Stimulated activated CD8-positive, alpha-beta memory T cell treated with anti-CD3 and anti-CD28 coated beads, Interleukin-7, amount 100 ng/mL, for 4 hours (primary cell): ENCODE results near the gene OTUB2.
A peak's percentile ranks its signal among the peaks of the same experiment; 100 is the strongest.
"Not testable (repeated sequence)": the region's sequence is repeated elsewhere in the genome, so short reads cannot be mapped to it uniquely, and the experiment has no call there.

ENCODE experiments used
- DNase-seq, 2 donors: peaks; one replicate each; pipeline ENCODE4 v3.0.0-alpha.2; 2020; ENCODE audit warnings: low read depth in 2 of 2

The OTUB2 gene

DNA sequence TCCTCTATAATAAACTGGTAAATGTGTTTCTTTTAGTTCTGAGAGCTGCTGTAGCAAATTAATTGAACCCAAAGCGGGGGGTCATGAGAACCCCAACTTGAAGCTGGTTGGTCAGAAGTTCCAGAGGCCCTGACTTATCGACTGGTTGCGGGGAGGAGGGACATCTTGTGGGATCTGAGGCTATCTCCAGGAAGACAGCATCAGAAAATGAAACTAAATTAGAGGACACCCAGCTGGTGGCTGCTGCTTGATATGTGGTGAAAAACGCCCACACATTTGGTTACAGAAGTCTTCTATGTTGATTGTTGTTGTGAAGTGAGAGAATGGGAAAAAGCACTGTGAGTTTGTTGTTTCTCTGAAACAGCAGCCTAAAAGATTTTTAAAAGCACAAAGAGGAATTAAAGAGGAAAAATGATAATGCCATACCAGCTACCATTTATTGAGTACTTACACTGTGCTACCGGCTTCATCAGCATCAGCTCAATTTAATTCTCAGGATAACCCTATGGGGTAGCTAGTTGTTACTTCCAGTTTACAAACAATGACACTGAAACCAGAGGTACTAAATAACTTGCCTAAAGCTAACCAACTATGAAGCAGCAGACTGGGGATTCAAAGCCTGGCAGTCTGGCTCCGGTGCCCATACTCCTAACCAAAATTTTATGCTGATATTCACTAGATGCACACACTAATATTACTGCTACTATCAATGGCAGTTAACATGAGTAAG, 30.6 kb downstream of the OTUB2 start:
- no peak for DNase-seq

DNA sequence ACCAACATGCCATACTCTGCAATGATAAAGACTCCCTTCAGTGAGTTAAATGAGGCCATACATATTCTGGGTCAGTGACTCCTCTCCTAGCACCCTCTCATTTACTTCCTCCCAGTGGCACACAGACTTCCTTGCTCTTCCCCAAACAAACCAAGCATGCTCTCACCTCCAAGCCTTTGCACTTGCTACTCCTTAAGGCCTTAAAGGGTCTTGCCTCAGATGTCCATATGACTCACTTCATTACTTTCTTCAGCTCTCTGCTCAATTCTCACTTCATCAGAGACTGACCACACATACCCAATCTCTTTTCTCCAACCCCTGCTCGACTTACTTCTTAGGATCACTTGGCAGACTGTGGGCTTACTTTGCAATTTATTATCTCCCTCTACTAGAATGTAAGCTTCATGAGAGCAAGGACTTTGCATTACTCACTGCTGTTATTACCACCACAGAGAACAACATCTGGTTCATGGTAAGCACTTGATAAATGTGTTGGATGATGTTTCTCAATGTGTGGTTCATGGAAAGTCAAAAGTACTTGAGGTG, 32.1 kb downstream of the OTUB2 start:
- DNase-seq, result no peak

DNA sequence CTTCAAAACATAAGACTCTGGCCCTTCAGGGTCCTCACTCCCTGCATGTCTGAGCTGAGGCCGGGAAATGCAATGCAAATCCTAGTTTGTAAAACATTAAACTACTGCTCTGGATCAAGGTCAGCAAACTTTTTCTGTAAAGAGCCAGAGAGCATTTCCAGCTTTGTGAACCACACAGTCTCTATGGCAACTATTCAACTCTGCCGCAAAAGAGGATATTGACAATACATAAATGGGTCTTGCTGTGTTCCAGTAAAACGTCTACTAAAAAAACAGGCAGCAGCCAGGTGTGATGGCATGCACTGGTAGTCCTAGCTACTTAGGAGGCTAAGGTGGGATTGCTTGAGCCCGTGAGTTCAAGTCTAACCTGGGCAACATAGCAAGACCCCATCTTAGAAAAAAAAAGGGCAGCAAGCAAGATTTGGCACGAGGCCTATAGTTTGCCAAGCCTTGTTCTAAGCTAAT, 32.6 kb downstream of the OTUB2 start:
- DNase-seq, result no peak

DNA sequence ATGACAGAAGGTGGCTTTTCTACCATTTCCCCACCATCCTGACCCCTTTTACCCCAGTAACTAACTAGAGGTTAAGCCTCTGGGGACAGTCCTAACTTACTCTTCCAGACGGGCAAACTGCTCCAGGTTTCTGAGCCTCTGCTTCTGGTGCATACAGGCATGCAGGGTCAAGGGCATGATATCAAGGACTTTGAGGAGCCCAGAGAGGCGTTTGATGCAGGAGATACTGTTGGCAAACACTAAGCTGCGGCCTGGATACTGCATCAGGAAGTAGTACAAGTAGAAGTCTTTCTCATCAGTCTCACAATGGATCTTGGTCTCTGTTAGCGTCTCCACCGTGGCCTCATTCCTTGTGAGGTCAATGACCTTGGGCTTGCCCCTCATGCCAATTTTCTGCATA, 33.9 kb downstream of the OTUB2 start:
- DNase-seq, result no peak

DNA sequence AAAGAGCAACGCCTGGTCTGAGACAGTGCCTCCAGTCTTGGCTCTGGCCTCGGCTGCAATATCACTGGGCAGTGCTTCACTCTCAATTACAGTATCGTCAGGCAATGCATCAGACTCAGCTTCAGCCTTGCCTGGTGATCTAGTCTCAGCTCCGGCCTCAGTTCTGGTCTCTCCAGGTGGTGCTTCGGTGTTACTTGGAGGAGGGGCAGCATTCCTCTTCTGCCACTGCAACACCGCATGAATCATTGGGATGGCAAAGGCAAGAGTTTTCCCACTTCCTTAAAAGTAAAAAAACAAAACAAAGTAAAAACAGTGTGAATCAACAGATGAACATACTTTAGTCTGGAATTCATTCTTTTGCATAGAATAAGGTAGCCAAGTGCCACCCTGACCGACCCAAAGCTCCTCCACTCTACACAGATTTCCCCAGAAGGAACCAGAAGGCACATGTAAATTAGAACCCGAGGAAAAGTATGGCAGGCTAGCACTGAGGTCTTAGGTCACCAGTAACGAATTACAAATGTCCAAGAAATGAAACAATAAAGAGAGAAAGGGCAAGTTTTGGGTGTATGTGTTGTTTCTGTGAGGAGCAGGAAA, 36.3 kb downstream of the OTUB2 start:
- no peak for DNase-seq

DNA sequence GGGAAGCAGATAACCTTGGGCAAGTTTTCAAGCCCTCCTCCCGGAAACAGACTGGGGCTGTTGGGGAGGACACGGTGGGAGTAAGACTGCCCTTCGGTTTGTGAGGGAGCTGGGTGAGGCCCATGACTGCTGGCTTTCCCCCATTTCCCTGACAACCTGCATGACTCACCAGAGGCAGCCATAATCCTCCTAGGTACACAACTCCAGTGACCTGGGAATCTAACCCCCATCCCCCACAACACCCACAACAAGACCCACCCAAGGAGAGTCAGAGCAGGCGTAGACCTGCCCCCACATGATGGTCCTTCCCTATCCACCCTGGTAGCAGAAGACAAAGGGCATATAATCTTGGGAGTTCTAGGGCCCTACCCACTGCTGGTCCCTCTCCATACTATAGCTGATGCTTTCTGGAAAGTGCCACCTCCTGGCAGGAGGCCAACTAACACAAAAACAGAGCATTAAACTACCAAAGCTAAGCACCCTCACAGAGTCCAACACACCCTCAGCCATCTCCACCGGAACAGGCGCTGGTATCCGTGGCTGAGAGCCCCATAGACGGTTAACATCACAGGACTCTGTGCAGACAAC, 40.0 kb downstream of the OTUB2 start:
- DNase-seq, result no peak

DNA sequence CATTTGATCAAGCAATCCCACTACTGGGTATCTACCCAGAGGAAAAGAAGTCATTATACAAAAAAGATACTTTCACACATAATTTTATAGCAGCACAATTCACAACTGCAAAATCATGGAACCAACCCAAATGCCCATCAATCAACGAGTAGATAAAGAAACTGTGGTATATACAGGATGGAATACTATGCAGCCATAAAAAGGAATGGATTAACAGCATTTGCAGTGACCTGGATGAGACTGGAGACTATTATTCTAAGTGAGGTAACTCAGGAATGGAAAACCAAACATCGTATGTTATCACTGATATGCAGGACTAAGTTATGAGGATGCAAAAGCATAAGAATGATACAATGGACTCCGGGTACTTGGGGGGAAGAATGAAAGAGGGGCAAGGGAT, 45.9 kb downstream of the OTUB2 start:
- not testable (repeated sequence) for DNase-seq

DNA sequence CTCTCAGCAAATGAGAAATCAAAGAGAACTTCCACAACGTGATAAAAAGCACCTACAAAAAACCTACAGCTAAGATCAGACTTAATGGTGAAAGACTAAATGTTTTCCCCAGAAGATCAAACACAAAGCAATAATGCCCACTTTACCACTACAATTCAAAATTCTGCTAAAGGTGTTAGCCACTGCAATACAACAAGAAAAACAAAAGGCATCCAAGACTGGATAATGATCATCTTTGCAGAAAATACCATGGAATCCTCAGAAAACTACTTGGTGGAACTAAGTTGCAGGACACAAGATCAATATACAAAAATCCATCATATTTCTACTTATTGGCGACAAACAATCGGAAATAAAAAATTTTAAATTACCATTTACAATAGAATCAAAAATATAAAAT, 48.4 kb downstream of the OTUB2 start:
- no peak for DNase-seq

DNA sequence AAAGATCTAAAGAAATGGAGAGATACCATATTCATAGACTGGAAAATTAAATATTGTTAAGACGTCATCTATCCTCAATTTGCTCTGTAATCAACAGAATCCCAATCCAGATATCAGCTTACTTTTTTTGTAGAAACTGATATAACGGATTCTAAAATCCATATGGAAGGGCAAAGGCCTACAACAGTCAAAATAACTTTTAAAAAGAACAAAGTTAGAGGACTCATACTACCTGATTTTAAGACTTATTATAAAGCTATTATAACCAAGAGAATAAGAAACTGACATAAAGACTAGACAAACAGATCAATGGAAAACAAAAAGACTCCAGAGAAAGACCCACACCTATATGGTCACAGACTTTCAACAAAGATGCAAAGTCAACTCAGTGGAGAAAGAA, 48.9 kb downstream of the OTUB2 start:
- no peak for DNase-seq

DNA sequence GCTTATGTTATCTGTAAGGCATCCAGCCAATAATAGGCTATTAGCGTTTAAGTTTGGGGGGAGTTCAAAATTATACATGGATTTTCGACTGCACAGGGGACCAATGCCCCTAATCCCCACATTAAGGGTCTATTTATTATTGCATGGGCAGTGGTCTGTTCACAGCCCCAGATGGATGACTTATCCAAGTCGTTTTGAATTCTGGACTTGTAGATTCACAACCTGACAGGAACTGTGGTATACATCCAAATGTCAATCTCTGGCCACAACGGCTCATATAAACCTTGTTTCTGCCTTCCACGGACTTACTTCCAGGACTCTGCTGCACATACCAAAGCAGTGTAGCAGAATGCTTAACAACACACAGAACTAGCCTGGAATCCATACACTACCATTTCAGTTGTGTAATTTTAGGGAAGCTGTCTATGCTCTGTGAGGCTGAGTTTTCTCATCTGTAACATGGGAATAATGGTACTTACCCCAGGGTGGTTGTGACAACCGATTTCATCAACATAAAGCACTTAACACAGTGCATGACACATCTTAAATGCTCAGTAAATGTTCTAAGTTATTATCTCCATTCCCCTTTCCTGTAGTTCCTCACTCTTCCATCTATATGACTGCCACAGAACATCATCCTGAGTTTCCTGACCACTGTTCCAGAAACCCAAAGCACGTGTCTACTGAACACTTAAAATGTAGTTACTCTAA, 51.1 kb downstream of the OTUB2 start:
- DNase-seq, result no peak

DNA sequence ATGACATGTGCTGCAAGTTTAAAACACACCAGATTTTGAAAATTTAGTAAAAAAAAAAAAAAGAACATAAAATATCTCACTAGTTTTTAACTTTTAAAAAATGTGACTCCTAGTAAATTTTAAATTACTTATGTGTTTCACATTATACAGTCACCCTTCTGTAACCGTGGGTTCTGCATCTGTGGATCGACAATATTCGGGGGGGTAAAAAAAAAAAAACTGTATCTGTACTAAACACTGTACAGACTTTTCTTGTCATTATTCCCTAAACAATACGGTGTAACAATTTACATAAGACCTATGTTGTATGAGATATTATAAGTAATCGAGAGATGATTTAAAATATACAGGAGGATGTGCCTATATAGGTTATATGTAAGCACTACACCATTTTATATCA, 51.7 kb downstream of the OTUB2 start:
- DNase-seq, result no peak

DNA sequence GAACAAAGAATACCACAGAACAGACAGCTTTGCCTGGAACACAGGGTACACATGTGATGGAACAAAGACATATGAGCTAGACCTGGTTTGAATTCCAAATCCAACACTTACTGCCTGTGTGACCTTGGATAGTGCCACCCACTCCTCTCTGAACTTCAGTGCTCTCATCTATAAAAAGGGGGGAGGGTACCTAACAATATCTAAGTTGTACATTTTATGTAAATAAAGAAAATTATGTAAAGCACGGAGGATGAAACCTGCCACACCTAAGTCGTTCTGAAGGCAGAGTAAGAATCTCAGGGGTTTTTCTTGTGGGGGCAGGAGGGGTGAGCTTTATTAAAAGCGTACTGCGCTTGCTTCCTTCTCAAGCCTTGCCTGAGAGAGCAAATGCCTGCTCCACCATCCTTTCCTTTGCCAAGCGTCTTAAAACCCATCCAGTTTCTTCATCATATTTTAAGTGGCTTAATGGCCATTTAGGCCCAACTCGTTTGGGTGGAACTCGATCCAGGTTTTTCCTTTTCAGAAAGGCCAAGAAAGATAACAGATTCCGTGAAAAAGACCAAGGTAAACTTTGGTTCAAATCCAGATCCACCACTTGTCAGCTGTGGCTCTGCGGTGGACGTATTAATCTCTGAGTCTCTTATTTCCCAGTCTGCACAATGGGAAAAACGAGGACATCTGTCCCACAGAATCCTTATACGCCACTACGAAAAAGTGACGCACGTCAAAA, 53.9 kb downstream of the OTUB2 start:
- no peak for DNase-seq

DNA sequence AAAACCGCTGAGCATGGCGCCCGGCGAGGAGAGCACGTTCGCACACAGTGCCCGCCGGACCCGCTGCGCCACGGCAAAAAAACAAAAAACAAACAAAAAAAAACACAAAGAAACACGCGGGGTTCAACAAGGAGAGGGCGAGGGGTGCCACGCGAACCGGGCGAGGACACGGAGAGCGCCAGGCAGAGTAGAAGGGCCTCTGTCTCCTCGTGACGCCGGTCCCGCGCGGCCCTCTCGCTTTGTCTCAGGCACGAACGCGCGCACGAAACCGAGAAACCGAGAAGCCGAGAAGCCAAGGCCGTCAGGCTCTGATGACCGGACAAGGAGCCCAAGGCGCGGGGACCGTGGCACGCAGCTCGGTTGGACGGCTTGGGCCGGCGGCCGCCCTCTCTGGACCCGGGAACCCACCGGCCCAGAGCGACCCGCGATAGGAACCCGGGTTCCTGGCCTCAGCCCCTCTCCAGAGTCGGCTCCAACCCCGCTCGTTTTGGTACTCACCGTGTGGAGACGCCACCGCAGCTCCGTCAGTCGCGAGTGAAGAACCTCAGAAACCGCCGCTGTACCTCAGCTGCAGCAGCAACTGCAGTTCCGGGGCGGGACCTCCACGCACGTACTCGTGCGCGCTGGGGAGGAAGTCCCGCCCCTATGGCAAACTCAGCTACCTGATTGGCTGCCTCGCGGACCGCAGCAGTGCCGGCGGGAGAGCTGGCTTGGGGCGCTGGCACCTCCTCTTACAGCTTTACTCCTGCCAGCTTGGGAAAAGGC, 54.7 kb downstream of the OTUB2 start, which contains the start of the genes DDX24 and IFI27L1:
DDX24 (minus strand) TSS at position 582 of the 765 bp plus-strand sequence. CDS start 1,460 bp downstream, outside the sequence.
IFI27L1 (plus strand) TSS at position 690 of the 765 bp plus-strand sequence. CDS start 15,628 bp downstream, outside the sequence.
- DNase-seq, result peak; percentile 91 to 93

DNA sequence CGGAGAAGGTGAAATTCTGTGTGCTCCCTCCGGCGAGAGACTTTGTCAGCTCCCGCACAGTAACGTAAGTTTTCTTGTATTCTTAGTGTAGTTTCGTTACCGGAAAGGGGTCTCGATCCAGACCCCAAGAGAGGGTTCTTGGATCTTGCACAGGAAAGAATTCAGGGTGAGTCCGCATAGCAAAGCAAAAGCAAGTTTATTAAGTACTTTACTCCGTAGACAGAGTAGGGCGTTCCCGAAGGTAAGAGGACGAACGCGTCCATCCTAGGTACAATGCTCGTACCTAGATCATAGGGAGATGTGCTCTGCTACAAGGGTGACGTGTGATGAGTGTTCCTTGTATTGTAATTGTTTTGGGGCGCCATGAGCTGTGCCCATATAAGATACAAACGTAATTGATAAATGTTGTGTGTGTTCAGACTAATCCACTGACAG, 55.3 kb downstream of the OTUB2 start:
- DNase-seq, result no peak

DNA sequence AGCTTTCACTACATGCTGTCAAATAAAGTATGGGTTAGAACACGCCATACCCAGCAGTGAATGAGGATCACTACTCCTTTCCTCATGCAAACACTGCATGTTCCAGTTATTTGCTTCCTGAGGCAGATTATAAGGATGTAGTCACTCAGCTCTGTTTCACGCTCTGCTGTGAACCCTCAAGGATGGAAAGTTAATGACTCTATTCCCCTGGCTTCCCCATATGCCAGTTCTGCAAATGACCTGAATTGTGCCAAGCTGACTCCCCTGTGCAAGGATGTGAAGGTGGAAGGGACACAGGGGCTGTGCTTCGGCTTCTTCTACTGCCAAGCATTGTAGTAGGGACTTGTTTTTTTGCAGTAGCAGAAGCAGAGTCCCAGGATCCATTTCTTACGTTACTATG, 61.8 kb downstream of the OTUB2 start:
- DNase-seq, result no peak

DNA sequence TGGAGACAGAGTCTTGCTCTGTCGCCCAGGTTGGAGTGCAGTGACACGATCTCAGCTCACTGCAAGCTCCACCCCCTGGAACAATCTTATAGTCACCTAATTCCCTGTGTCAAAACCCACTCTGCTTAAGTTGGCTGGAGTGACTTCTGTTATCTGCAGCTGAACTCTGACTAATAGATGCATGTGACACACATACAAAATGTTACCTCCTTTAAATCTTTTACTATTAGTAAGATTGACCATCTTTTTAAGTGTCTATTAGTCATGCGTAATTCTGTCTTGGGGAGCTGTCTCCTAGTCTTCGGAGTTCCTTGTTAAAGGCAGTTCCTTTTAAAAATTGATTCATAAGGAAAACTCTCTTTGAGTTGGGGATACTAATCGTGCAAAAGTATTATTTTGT, 62.4 kb downstream of the OTUB2 start:
- DNase-seq, result no peak

DNA sequence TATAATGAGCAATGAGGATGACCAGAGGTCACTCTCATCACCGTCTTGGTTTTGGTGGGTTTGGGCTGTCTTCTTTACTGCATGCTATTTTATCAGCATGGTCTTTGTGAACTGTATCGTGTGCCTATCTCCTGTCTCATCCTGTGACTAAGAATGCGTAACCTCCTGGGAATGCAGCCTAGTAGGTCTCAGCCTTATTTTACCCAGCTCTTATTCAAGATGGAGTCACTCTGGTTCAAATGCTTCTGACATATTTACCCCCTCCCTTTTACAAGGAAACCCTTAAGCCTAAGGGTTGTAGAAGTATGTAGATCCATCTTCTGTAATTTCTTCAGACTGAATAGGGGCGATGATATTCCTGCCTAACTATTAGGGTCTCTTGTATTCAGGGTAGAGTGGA, 63.3 kb downstream of the OTUB2 start:
- no peak for DNase-seq

DNA sequence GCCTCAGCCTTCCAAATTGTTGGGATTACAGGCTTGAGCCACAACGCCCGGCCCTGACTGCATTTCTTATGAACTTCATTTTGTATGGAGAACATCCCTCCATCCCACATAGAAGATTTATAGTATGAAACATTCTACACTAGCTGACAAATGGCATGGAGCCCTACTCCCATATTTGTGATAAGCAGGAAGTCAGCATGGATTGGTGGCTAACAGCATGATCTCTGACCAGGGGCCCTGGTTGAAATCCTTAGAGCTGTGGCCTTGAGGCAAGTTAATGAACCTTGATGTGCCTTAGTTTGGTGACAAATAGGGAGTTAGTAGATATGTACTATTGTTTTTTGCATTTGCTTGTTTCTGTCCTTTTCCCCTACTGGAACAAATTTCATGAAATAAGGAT, 67.3 kb downstream of the OTUB2 start:
- no peak for DNase-seq

DNA sequence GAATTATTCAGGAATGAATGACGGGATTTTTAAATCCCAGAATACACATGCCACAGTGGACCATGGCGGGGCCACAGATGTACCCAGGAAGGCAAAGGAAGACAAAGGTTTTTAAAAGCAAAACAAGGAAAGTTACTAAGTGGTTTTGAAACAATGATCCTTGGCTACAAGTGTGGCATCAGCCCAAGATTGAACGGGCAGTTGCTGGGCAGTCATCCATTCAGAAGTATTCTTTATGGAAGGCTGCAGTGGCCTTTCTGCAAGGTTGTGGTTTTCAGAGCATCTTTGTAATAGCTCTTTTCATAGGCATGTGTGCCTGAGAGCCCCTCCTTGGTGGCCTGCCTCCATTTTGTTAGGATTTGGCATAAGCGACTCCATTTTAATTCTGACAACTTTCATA, 71.0 kb downstream of the OTUB2 start:
- DNase-seq, result no peak
